GF-D8 (cell line): ENCODE results near the gene USP32.
A peak's percentile ranks its signal among the peaks of the same experiment; 100 is the strongest.
"Not testable (repeated sequence)": the region's sequence is repeated elsewhere in the genome, so short reads cannot be mapped to it uniquely, and the experiment has no call there.

Experiments used
- DNase-seq: peaks from one replicate; lab custom pipeline; 2025; lab: John Stamatoyannopoulos, UW

USP32 gene, protein sequence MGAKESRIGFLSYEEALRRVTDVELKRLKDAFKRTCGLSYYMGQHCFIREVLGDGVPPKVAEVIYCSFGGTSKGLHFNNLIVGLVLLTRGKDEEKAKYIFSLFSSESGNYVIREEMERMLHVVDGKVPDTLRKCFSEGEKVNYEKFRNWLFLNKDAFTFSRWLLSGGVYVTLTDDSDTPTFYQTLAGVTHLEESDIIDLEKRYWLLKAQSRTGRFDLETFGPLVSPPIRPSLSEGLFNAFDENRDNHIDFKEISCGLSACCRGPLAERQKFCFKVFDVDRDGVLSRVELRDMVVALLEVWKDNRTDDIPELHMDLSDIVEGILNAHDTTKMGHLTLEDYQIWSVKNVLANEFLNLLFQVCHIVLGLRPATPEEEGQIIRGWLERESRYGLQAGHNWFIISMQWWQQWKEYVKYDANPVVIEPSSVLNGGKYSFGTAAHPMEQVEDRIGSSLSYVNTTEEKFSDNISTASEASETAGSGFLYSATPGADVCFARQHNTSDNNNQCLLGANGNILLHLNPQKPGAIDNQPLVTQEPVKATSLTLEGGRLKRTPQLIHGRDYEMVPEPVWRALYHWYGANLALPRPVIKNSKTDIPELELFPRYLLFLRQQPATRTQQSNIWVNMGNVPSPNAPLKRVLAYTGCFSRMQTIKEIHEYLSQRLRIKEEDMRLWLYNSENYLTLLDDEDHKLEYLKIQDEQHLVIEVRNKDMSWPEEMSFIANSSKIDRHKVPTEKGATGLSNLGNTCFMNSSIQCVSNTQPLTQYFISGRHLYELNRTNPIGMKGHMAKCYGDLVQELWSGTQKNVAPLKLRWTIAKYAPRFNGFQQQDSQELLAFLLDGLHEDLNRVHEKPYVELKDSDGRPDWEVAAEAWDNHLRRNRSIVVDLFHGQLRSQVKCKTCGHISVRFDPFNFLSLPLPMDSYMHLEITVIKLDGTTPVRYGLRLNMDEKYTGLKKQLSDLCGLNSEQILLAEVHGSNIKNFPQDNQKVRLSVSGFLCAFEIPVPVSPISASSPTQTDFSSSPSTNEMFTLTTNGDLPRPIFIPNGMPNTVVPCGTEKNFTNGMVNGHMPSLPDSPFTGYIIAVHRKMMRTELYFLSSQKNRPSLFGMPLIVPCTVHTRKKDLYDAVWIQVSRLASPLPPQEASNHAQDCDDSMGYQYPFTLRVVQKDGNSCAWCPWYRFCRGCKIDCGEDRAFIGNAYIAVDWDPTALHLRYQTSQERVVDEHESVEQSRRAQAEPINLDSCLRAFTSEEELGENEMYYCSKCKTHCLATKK (N-terminal part only)

DNA sequence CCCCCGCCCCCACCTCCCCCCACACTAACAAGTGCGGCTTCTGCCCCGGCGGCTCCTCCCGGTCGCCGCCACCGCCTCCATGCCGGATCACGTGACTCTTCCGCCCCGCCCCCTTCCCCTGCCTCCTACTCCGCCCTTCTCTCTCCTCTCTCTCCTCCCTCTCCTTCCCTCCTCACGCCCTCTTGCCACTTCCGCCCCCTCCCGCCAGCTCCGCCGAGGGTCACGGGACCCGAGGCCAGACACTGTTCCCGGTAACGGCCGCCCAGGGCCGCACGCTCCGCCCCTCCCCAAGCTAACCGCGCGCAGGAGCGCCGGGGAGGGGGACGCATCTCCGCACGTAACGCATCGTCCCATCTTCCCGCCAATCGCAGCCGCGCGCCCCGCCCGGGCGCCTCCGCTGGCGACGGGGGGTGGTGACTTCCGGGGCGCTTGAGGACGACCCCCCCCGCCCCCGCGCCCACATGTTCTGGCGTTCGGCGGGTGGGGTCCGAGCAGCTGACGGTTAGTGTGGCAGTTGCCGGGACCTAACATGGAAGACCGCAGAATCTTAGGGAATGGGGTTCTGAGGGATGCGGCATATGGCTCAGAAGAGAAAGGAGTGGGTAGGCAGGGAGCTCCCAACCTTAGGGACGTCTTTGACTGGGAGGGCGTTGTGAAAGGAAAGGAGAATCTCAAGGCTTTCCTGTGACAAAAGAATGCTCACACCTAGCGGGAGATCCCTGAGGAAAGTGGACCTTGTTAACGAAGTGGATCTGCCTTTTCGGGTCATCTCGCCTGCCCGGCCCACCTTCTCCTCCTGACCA, at the start of gene USP32:
Gene USP32, minus strand, starts transcription at position 92 of the 803 bp plus-strand sequence. CDS start 194 bp downstream, outside the sequence.
- DNase-seq: peak; percentile 95

DNA sequence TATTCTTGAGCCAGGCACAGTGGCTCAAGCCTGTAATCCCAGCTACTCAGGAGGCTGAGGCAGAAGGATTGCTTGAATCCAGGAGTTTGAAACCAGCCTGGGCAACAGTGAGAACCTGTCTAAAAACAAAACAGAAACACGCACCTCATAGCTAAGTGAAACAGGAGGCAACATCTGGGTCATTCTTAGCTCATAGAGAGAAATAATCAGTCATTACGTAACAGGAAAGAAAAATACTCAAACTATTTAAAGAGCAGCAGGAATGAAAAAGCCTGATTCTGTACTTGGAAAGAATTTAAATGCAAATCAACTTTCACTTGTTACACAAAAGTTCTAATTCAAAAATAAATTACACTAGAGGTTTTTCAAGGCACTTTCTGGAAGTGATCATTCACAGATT, 47.6 kb upstream of the USP32 start:
- DNase-seq: no peak

DNA sequence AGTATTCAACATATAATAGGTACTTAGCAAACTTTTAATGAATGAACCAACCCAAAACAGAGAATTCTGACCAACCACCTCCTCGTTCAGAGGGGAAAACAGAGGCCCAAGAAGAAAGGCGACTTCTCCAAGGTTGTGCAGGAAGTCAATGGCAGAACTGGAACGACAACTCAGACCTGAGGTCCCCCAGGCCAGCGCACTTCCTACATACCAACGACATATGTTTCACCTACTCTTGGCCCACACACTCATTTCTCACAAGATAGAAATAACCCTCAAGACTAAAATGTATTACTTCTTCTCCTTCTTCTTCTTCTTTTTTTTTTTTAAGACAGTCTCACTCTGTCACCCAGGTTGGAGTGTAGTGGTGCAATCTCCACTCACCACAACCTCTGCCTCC, 44.7 kb upstream of the USP32 start:
- DNase-seq: no peak

DNA sequence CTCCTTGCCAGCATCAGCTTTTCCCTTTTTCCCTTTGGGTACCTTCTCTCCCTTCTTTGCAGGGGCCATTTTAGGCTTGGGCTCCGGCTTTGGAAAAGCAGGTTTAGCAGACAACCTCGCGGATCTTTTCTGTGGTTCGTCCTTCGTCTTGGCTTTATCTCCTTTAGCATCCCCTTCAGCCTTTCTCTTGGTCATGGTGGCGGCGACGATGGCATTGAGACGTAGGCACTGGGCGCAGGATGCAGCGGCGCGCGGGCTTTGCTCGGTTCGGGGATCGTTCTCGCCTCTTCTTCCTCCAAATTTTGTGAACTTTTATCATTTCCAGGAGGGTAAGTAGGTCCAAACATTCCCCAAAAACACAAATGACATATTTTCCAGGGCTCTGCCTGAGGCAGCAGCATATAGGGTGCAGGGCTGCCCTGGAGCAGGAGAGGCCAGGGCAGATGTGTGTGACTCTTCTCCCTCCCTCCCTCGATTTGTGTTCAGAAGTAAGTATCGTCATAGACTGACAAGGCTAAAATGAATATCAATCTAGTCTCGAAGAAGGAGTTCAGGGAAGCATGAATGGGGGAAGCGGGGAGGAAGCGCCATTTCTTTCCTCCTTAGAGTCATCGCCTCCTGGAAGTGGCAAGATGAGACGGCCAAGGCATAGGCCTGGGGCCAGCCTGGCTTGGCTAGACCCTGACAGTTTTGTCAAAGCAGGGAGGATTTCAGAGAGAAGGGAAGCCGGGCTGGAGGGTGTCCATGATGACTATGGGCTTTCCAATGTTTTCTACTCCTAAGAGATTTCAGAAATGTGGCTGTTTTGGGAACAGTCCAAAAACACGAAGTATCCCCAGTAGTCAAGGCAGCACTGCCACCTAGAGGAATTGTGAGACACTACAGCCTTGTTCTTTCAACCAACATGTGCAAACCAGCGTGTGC, 43.6 kb upstream of the USP32 start:
- peak; percentile 28 for DNase-seq

DNA sequence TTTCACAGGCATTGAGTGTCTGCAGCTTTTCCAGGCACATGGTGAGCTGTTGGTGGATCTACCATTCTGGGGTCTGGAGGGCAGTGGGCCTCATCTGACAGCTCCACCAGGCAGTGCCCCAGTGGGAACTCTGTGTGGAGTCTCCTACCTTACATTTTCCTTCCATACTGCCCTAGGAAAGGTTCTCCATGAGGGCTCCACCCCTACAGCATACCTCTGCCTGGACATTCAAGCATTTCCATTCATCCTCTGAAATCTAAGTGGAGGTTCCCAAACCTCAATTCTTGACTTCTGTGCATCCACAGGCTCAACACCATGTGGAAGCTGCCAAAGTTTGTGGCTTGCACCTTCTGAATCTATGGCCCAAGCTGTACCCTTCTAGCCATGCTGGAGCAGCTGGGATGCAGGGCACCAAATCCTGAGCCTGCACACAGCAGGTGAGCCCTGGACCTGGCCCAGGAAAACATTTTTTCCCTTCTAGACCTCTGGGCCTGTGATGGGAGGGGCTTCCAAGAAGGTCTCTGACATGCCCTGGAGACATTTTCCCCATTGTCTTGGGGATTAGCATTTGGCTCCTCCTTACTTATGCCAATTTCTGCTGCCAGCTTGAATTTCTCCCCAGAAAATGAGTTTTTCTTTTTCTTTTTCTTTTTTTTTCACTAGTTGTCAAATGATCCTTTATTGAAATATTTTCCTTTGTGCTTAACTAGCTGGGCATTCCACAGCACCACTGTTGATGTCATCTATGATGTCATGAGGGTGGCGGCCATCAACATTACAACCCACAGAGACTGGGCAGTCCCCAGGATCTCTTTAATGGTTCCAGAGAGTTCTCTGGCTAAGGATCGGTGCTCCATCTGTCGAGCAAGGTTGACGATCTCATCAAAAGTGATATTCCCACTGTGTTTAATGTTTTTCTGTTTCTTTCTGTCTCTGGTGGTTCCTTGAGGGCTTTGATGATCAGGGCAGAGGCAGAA, 41.4 kb upstream of the USP32 start:
- DNase-seq: not testable (repeated sequence)

DNA sequence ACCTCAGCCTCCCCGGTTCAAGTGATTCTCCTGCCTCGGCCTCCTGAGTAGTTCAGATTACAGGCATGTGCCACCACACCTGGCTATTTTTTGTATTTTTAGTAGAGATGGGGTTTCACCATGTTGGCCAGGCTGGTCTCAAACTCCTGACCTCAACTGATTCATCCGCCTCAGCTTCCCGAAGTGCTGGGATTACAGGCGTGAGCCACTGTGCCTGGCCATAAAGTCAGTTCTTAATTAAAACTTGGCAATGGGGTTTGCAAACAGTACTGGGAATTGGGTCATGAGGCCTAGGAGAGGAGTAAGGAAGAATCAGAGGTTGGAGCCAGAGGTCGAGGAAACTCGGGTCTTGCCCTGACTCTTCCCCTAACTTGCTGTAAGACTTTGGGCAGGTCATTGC, 38.6 kb upstream of the USP32 start:
- DNase-seq: not testable (repeated sequence)

DNA sequence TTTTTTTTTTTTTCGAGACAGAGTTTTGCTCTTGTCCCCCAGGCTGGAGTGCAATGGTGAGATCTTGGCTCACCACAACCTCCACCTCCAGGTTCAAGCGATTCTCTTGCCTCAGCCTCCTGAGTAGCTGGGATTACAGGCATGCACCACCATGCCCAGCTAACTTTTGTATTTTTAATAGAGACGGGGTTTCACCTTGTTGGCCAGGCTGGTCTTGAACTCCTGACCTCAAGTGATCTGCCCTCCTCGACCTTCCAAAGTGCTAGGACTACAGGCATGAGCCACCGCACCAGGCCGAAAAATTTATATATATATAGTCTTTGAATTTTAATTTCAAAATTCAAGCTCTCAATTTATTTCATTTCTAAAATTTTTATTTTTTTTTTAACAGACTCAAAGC, 36.6 kb upstream of the USP32 start:
- DNase-seq: not testable (repeated sequence)

DNA sequence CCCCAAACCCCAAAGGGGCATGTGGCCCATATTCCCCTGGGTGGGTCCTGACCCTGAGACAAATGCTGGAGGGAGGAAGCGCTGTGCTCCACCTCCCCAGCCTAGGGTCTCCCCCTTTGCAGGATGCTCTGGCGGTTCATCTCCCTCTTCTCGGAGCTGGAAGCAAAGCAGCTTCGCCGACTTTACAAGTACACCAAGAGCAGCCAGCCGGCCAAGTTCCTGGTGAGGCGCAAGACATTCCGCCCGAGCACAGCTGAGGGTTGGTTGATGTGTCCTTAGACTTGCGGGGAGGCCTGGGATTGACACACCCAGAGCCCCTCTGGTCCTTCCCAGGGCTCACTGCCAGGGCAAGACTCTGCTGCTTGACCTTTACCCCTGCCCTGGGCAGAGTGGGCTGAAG, 34.7 kb upstream of the USP32 start:
- DNase-seq: no peak

DNA sequence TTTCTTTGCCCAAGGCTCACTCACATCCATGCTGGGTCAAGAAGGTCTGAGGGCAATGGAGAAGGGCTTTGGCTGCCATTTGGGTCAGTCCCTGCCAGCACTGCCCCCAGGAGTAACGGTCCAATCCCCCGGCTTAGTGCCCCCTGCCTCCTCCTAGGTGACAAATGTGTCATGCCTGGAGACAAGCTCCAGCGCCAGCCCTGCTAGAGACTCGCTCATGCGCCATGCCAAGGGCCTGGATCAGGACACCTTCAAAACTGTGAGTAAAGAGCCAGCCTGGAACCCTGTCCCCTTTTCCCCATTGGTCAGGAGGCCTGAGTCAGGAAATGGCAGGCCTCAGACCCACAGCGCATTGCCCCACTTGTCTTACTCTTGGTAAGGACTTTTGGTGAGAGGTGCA, 33.7 kb upstream of the USP32 start:
- no peak for DNase-seq

DNA sequence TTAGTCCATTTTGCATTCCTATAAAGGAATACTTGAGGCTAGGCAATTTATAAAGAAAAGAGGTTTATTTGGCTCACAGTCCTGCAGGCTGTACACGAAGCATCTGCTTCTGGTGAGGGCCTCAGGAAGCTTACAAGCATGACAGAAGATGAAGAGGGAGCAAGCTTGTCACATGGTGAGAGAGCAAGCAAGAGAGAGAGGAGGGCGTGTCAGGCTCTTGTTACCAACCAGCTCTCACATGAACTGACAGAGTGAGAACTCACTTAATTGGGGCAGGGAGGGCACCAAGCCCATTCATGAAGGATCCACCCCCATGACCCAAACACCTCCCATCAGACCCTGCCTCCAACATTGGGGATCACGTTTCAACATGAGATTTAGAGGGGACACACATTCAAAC, 31.9 kb upstream of the USP32 start:
- no peak for DNase-seq

DNA sequence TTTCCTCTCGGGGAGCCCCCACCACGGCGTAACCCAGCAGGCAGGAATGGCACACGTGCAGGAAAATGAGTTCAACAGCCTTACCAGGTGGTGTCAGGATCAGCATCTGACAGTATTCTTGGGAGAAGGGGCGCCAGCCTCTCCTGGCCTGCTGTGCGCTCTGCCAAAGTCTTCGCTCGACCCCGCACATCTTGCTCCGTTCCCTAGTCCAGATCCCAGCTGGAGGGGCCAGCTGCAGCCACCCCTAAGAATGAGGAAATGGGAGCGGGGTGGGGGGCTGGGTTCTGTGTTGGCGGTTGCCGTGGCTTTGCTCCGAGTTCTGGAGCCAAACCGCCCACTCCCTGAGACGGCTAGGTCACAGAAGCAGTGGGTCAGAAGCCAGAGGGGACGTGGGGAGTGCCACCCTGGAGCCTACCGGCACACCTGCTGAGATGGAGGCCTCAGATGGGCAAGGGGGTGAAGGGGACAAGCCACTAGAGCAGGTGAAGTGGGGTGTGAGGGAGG, 30.3 kb upstream of the USP32 start, which contains the start of gene CHCT1:
Gene CHCT1, plus strand, starts transcription at position 328 of the 504 bp plus-strand sequence. Its CDS starts 104 bp downstream, at position 432.
- no peak for DNase-seq

DNA sequence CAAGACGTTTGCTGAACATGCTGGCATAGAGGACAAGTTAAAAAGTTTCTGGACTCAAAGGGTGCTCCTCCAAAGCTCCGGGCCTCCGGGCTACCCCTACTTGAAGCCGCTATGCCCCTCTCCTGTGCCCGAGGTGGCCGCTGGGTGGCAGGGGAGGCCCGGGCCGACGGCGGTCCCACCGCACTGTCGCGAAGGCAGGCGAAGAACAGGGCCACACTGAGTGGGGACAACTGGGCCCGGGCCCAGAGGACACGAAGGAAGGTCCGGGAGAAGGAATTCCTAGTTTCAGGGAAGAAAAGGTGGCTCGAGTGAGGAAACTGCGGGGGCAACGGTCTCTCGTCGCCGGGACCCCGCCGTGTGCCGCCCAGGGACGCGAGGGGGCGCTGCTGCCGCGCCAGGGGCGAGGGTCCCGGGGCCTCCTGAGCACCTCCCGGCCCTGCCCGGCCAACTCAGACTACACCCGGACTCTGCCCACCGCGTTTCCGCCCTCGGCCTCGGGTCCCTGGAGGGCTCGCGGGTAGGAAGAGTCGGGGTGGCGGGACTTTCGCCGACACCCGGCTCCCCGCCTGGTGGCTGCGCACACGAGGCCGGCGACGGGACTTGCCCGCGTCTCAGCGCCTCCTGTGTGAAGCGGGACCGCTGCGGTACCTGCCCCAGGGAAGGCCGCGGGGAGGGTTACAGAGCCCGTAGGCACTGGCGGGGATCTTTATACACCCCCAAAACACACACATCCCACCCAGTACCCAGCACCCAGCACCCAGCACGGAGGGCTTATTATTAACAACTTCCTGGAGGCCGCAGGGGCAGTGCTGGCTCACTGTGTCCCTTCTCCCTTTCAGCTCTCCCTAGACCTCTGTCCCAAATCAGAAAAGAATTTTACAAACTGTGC, 29.6 kb upstream of the USP32 start:
- DNase-seq: peak; percentile 26

DNA sequence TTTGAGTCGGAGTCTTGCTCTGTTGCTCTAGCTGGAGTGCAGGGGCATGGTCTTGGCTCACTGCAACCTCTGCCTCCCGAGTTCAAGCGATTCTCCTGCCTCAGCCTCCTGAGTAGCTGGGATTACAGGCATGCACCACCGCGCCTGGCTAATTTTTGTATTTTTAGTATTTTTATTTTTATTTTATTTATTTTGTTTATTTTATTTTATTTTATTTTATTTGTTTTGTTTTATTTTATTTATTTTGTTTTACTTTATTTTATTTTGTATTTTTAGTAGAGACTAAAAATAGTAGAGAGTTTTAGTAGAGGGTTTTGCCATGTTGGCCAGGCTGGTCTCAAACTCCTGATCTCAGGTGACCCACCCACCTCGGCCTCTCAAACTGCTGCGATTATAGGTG, 27.9 kb upstream of the USP32 start:
- DNase-seq: not testable (repeated sequence)

DNA sequence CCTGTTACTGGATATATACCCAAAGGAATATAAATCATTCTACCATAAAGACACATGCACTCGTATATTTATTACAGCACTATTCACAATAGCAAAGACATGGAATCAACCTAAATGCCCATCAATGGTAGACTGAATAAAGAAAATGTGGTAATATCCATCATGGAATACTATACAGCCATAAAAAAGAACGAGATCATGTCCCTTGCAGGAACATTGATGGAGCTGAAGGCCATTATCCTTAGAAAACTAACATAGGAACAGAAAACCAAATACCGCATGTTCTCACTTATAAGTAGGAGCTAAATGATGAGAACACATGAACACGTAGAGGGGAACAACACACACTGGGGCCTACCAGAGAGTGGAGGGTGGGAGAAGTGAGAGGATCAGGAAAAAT, 27.1 kb upstream of the USP32 start:
- not testable (repeated sequence) for DNase-seq

DNA sequence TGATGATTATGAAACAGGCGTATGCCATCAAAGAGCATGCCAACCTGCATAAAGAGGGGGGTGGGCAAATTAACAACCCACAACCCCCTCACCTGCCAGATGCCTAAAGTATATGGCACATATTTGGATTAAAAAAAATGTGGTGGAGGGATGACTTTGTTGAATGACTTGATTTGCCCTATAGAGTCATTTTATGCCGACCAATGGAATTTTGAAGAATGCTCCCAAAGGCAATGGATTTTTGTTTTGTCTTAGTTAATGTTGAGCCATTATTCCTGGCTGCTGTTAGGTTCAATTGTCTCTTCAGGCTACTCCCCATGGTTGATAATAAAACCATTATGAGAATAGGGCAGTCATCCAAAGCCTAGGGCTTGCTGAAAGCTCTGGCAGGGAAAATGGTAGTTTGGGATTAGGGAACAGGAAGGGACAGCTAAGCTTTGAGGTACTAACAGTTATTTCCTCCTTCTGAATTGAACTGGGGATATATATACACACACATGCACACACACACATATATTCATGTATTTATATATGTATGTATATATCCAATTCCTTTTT, 24.5 kb upstream of the USP32 start:
- DNase-seq: no peak

DNA sequence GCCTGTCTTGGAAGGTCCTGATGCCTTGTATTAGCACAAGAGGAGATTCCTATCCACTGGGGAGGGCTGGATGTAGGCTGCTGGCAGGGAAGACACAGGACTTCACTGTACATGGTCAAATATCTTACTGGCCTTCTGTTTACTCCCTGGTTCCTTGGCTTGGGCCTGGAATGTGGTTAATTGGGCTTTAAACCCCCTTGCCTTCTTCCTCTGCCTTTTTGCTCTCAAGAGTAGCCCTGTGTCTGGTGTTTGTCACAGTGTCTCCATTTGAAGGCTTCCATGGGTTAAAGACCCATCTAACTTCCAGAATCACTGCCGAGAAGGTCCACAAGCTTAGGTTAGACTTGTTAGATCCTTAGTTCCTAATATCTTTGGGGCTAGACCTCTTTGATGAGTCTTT, 23.2 kb upstream of the USP32 start:
- DNase-seq: no peak

DNA sequence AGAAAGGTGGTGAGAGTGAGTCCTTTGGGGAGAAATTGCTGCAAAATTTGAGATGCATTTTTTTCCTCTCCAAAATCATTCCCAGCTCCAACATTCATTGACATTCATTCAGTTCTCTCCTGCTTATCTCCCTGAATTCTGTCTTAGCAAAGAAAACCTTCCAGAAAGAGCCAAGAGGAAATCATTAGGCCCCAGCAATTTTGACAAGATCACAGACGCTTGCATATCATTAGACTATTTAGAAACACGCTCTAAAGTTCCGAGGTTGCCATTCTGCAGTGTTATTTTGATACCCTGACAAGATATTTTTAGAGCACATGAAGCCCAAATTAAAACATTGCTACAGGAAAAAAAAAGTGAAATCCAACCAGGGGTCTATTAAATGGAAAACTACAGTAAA, 20.8 kb upstream of the USP32 start:
- no peak for DNase-seq
